GM12864 (cell line): Measurements from ENCODE around the gene ELK3.

Source experiments
- DNase-seq: peaks from one replicate; pipeline ENCODE4 v3.0.0-alpha.2; 2011; ENCODE audit warnings: low read depth
- H3K4me3 ChIP-seq: 2 replicates; pipeline ENCODE4 v1.5.1; 2011; ENCODE audit warnings: mild to moderate bottlenecking, low read depth, low read length, control low read depth
- TF ChIP-seq, protein P1 (sequence below): IDR thresholded peaks from 2 replicates; pipeline ENCODE4 v1.5.1; 2011; ENCODE audit warnings: low read depth, mild to moderate bottlenecking, moderate library complexity, low read length, control low read depth, inconsistent platforms; ENCODE audit errors: missing control alignments

ELK3 gene

DNA sequence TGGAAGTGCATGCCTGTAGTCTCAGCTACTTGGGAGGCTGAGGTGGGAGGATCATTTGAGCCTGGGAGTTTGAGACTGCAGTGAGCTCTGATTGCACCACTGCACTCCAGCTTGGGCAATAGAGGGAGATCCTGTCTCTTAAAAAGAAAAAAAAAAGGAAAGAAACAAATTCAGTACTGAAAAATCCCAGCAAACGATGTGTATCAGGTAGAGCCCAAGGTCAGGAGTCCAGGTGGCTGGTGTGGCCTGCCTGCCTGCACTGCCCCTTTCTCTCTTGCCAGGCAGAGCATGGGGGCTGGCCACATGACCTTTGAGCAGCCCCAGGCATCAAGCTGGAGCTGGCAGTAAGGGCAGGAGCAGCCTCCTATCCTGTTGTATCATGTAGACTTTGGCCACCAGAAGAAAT, 31.8 kb downstream of the ELK3 start:
- no peak overlapping the region for H3K4me3 ChIP-seq
- TF ChIP-seq, protein P1, sequence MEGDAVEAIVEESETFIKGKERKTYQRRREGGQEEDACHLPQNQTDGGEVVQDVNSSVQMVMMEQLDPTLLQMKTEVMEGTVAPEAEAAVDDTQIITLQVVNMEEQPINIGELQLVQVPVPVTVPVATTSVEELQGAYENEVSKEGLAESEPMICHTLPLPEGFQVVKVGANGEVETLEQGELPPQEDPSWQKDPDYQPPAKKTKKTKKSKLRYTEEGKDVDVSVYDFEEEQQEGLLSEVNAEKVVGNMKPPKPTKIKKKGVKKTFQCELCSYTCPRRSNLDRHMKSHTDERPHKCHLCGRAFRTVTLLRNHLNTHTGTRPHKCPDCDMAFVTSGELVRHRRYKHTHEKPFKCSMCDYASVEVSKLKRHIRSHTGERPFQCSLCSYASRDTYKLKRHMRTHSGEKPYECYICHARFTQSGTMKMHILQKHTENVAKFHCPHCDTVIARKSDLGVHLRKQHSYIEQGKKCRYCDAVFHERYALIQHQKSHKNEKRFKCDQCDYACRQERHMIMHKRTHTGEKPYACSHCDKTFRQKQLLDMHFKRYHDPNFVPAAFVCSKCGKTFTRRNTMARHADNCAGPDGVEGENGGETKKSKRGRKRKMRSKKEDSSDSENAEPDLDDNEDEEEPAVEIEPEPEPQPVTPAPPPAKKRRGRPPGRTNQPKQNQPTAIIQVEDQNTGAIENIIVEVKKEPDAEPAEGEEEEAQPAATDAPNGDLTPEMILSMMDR, result no peak
- no peak for DNase-seq

DNA sequence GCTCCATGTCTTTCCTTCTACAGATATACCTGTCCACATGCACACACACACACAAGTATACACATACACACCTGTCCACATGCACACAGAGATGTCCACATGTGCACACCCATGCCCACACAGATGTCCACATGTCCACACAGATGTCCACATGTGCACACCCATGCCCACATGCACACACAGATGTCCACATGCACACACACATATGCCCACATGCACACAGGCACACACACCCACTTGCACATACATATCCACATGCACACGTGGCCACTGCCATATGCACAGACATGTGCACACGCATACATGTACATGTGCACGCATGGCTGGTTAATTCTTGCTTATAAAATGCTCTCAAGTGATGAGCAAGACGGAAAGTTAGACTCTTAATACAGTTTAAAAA, 32.2 kb downstream of the ELK3 start:
- no peak overlapping the region for H3K4me3 ChIP-seq
- TF ChIP-seq, protein P1, result no peak
- no peak for DNase-seq

DNA sequence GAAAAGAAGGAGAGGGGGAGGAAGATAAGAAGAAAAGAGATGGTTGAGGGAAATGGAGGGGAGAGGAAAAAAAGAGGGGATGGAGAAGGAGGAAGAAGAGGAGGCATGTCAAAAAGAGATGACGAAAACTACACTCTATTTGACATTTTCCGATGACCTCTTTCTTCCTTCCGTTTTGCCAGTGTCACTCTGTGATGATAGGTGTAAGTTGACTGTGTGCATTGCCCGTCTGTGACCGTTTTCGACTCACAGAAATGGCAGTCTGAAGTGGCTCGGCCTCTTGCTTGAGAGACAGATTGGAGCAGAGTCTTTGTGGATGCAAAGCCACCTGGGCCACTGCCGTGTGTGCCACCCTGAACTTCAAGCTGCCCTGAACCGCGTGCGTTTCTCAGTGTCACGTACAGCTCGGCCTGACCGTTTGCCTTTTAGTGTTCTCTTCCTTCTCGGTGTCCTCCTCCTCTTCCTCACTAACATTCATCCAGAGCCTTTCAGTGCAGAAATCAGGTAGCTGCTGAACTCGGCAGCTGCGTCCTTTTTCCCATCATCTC, 32.7 kb downstream of the ELK3 start:
- H3K4me3 ChIP-seq, result no peak overlapping the region
- no peak for DNase-seq
- TF ChIP-seq, protein P1, result no peak

DNA sequence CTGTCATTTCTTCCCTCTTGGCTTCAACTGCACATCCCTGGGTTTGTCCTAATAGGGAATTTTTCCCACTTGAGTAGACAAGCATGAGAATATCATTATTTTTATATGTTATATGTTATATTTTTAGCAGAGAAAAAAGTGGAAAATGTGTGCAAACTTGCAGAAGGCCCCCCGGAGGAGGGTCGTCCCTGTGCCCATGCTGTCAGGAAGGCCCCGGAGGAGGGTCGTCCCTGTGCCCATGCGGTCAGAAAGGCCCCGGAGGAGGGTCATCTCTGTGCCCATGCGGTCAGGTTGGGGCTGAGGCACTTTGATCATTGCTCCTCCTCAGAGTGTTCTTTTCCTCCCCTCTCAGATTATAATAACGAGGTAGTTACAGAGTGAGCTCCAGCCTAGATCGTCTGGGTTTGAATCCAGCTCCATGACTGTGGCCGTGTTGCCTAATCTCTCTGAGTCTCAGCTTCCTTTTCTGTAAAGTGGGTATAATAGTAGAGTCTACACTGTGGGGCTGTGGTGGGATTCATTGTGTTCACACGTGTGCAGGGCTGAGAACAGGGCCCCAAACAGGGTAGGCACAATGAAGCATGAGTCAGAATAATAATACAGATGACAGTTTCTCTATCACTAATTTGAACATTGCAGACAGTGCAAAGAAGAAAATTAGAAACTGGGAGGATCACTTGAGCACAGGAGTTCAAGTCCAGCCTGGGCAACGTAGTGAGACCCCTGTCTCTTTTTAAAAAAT, 33.4 kb downstream of the ELK3 start:
- DNase-seq, result no peak
- TF ChIP-seq, protein P1, result no peak

DNA sequence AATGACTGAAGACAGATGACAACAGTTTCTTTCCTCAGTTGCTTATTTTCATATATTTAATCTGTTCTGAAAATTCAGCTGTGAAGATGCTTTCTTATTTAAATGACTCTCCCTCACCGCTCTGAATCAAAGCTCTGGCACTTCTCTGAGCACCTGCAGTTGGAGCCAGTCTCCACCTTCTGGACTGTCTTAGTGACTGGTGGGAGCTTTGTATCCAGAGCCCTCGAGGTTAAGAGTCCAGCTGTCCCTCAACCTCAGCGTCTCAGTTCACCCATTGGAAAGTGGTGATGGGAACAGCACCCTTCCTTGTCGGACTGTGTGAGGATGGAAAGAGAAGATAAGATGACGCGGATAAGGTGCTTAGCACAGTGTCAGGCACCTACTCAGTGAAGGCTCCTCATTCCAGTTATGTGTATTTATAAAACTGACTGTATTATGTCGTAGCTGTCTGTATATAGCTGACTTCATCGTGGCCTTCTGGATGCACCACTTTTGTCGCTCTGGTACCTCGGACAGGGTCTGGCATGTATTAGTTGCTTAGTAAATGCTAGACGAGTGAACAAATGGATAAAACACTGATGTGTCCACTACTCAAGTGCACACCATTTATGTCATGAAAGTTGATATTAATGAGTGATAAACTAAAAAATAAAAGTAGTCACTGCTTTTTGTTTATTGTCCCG, 34.5 kb downstream of the ELK3 start:
- TF ChIP-seq, protein P1, result no peak
- H3K4me3 ChIP-seq, result no peak overlapping the region
- no peak for DNase-seq

More for the DNA sequence above, 33.4 kb downstream of the ELK3 start:
- H3K4me3 ChIP-seq, result no peak overlapping the region

DNA sequence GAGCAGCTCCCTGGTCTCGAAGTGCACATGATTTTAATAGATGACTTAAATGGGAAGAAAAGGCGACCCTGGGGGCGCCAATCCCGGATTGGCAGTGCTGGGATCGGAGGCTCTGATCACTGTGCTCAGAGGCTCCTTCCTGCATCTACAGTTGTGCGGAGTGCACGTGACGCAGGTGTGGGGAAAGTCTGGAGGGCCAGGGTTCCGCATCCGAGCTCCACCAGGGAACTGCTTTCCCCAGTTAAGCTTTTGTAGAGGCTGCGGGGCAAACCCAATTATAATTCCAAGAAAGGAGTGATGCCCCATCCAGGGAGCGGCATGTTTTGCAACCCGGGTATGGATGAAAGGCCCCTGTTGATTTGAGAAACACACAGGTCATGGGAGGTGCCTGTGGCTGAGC, 36.5 kb downstream of the ELK3 start:
- no peak for DNase-seq
- TF ChIP-seq, protein P1, result no peak

DNA sequence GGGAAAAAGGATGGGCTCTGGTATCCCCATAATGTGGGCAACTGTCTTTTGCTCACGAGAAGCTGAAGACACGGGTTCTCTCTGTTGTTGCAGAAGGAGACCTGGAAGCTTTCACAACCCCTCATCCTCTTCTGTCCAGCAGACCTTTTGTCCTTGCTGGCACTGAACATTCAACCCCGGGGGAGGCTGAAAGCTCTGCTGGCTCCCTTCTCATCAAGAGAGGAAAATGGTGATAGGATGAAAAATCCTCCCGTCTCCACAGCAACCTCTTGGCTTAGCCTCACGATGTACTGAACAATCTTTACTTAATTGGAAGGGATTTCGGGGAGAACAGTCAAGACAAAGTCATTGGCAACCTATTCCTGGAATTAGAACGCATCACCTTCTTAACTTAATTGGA, 39.0 kb downstream of the ELK3 start:
- TF ChIP-seq, protein P1, result no peak
- no peak overlapping the region for H3K4me3 ChIP-seq
- DNase-seq, result no peak

More for the DNA sequence above, 36.5 kb downstream of the ELK3 start:
- no peak overlapping the region for H3K4me3 ChIP-seq
